Endometrium (tissue), 2 donors: Measurements from ENCODE around the gene PLXDC2.

Experiments used
- FAIRE-seq: peaks from 2 replicates; lab custom pipeline; 2012; peaks lifted over from hg19 to GRCh38; lab: Jason Lieb, UNC
- donor health status: control.
- donor health status: control.

PLXDC2 gene

DNA sequence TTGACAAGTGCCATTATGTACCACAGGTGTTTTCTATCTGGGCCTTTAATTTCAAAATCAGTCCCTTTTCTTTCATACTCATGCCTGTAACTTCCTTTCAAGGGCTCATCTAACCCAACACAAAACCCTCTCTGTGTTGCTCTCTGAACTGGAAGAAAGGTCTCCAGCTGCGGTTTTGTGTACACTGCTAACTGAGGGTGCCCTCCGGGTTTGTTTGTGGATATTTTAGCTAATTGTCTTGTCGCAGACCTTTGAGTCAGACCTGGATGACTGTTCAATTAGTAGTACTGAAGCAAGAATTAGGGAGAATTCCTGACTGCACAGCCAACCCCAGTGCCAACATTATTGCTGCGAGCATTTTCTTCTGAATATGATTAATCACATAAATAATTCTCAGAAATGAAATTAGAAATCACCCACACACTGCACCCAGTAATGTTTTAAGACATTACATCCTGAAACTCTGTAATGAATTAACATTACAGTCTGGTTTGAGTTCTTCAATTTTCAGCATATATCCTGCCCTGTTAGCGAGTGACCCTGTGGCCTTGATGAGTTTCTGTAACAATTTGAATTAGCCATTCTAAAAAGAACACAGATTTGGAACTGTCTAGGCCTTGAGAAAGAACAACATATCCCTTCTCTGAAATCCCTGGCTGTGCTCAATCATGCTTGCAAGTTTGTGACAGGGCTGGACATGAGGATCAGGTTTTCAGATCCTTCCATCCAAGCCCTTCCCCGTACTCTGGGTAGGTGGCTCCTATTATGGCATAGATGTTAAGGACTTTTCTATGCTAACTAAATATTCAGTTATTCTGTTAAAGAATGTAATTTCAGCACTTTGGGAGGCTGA is 460.1 kb downstream of the PLXDC2 start:
- no peak for FAIRE-seq

DNA sequence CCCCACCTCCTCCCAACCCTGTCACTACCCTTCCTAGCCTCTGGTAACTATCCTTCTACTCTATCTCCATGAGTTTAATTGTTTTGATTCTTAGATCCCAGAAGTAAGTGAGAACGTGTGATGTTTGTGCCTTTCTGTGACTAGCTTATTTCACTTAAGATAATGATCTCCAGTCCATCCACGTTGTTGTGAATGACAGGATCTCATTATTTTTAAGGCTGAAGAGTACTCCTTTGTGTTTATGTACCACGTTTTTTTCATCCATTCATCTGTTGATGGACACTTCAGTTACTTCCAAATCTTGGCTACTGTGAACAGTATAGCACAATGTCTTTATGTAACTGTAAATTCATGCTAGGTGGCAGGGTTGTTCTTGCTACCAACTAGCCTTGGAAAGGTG is 461.6 kb downstream of the PLXDC2 start:
- no peak for FAIRE-seq

DNA sequence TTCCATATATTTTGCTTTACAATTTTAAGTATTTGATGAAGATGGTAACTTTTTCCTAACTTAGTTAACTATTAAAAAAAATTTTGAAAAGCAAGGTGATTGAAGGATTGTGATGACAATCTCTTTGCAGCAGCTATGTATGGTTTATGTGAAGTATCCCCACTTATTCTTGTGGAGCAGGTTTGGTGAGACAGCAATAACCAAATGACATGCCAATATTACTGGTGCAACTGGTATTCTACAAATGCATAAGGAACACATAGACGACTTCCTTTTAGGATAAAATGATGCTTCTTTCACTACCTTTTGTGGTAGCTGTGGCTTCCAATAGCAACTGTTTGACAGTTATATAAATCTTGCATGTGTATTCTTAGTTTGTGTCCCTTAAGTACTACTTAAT is 465.3 kb downstream of the PLXDC2 start:
- no peak for FAIRE-seq

DNA sequence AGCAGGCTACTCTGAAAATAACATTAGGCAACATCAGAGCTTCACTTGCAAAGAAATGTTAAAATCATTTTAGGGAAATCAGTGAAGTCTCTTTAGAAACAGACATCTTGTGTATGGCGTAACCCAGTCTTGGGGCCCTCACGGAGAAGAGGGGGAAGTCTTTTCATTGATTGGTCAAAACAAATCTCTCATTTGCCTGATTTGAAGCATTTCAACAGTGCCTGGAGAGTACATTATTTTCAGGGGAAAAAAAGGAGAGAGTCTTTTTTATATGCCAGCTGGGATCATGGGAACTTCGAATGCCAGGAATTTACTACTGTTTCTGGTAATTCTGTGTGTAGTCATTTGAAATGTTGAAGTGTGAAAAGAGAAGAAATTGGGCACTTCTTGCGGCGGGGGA is 471.4 kb downstream of the PLXDC2 start:
- no peak for FAIRE-seq

DNA sequence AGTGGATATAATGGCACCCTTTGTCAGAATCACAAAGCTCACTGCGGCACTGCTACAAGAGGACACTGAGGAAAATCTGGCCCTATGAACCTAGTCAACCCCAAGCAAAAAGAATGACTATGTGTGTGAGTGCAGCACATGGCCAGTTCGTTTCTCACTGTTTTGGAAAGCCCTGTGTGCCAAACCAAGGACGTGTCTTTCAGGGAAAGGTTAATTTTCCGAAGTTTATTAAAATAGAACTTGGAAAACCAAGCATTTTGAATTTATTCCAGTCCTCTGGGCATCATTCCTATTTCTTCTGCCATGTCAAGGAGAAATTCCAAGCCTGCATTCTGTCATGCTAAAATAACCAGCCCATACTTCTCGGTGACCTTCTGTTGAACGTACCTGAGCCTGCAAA is 471.8 kb downstream of the PLXDC2 start:
- no peak for FAIRE-seq

DNA sequence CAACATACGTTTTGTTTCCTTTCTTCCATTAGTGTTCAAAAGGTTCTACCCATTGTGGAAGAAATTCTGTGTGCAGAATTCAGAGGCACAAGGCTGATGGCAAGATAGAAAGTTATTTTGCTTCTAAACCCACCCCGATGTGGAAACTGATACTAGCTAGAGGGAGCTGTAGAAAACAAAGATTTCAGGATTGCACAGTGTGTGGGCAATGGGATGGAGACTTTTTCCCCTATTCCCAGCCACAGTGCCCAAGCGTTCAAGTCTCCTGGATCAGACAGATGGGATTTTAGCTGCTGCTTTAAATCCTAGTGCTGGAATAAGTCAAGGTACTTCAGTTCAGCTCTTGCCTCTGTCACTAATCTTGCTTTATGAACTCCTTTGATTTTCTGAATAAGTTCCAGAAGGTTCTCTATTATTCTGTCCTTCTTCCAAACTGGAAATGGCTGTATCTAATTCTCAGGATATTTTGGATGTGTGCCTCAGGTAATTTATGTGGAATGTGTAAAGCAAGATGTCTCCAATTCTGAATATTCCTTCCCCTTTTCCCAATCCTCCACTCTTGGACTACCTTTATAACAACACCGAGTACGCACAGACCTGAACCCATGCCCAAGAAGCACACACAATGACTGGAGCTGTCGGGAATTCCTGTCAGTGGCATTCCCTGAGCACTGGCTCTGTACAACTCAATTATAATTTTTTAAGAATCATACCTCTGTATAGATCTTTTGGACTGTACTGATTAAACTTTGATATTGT is 473.0 kb downstream of the PLXDC2 start:
- no peak for FAIRE-seq

DNA sequence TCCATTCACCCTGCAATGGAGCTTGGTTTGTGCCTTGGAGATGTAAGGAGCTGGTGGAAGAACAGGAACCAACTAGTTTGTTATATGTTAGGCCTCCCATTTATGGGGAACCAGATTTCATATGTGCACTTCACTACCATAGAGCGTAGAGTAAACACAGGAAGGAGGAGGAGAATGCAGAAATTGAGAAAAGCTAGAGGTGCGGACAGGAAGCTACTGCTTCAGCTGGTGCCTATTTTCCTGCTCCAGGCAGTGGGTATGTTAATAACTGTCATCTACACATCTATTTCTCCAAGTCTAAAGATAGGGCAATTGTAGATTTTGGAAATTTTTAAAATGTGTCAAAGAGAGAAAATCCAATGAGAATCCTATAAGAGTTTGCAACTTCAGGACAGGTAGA is 482.2 kb downstream of the PLXDC2 start:
- no peak for FAIRE-seq

DNA sequence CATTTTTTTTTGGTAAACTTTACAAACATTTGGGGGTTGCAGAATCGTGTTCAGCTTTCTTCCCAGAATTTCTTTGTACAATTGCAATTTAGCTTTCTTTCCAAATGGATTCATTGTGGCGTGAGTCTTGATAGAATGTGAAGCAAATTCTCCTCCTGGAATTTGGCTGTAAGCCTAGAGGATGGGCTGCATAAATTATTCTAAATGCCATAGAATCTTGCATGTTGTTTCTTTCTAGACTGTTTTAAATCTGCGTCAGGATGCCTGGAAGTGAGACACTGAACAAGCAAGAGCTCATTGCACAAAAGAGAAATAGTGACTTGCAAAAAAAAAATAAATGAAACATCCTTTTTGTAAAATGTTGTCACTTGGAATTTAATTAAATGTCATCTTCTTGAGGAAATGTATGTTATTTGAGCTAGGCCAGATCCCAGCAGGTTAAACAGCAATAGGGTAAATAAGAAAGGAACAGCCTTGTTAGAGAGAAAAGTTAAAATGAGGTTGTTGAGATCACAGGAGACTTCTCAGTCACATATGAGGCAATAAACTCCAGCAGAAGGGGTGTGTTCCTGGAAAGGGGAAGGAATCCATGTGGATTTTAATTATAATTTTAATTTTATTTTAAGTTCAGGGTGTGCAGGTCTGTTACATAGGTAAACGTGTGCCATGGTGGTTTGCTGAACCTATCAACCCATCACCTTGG is 483.0 kb downstream of the PLXDC2 start:
- no peak for FAIRE-seq

DNA sequence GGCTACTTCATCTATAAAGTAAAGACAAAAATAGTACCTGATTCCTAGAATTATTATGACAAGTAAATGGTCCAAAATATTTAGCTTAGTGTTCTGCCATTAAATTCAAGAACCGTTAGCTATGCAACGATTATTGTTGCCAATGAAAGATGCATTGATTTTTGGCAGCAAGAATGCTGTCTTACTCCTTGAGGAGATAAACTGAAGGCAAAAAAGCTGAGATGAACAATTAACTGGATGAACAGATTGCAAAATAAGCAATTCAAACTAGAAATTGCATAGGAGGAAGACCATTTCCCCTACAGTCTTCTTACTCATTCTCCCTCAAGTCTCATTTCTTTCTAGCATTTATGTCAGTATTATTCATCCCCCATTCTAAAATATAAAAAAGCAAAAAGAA is 484.5 kb downstream of the PLXDC2 start:
- FAIRE-seq, result no peak

DNA sequence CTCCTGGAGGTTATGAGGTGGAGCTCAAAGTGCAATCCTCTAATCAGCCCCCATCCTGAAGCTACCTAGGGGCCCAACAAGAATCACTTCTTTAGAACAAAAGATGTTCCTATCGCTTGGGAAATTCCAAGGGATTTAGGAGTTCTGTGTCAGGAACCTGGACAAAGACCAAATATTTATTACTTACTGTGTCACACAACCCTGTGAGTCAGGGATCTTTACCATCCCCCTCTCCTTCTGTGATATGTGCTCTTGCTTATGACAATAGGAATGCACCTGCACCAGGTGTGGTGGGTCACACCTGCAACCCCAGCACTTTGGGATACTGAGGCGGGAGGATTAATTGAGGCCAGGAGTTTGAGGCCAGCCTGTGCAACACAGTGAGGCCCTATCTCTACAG is 485.8 kb downstream of the PLXDC2 start:
- FAIRE-seq, result no peak

DNA sequence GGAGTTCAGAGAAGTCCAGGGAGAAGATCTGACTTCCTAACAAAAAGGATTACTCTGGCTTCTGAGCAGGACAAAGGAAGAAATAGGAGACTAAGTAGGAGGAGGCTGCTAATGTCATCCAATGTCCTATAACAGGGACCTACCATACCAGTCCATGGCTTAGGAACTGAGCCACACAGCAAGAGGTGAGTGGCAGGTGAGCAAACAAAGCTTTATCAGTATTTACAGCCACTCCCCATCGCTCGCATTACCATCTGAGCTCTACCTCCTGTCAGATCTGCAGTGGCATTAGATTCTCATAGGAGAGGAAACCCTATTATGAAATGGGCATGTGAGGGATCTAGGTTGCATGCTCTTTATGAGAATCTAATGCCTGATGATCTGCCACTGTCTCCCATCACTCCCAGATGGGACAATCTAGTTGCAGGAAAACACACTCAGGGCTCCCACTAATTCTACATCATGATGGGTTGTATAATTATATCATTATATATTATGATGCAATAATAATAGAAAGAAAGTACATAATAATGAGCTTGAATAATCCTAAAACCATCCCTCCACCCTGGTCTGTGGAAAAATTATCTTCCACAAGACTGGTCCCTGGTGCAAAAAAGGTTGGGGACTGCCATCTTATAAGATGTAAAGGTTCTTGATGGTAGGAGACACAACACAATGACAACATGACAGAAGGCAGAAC is 487.4 kb downstream of the PLXDC2 start:
- no peak for FAIRE-seq

DNA sequence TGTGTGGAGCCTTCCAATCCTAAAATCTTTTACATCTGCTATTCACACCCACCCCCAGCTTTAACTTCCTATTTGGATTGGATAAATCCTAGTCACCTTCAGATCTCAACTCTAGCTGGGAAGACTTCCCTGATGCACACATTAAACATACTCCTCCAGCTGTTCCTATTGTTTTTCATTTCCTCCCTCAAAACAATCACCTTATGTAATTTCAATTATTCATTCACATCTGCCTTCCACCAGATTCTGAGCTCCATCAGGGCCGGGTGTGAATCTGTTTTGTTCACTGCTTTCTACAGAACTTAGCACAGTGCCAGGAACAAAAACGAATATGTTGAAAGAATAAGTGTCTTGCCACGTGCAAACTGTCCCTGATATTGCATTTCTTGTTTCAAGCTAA is 497.4 kb downstream of the PLXDC2 start:
- no peak for FAIRE-seq

DNA sequence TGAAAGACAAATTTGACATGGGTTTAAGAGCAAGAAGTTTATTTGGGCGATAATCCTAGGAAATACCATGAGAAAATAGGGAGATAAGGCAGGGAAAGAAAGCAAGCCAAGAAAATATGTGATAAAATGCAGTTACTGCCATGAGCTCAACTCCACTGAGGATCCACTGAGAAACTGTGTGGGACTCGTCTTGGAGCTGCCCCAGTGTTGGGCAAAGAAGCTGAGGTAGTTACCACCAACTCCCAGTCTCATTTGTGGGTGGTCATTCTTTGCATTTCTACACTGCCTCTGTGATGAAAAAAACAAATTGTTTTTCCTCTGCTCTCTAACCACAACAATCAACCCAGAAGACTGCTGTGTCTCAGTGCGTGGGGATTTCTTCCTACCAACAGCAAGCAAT is 498.2 kb downstream of the PLXDC2 start:
- FAIRE-seq, result no peak

DNA sequence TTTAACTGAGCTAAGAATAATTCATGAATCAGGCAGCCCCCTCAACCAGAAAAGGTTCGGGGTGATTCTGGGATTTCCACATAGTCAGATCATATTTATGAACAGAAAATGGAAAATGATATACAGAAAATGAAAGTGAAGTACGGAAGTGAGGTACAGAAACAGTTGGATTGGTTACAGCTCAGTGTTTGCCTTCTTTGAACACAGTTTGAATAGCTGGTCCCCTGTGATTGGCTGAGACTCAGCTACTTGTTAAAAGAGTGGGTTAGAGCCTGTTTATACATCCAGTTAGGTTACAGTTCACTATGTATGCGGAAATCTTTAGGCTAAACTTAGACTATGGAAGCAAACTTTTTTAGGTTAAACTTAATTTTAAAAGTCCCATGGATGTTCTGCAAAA is 511.7 kb downstream of the PLXDC2 start:
- no peak for FAIRE-seq

DNA sequence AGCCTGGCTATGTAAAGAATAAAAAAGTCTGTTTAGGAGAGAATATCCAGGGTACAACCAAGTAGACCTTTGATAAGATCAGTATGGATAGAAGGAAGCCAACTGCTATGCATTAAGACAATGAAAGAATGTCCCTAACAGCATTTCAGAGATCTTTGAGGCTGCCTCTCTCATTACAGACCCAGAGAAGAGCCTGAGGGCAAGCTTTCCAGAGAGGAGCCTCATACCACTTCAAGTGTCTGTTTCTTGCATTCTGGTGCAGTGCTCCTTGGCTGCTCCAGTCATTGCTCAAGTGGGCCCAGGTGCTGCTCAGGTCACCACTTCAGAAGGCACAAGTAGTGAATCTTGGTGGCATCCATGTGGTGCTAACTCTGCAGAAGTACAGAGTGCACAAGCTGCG is 514.0 kb downstream of the PLXDC2 start:
- no peak for FAIRE-seq

DNA sequence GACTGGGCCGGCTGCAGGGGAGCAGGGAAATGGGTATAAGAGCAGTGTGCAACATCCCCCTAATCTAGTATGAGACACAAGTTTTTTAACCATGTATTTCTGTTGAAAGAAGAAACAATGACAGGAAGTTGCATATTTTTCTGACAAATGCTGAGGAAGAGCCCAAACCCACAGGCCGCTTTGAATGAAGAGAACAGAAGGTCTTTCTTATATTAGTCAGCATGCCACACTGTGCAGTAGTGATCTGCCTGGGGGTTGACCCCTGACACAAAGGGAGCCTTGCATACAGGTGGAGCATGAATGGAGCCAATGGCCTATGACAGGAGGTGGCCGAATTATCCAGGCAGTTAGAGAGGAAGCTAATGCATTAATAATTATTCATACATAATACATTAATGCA is 518.3 kb downstream of the PLXDC2 start:
- FAIRE-seq, result no peak
